SK-N-SH treated with all-trans-retinoic acid at 6 μM for 48 hours (cell line): ENCODE results near the gene CDH22.

Experiments used
- ATAC-seq: fragments of 200-7000 bp; cut with Tn5 transposase; 3 replicates; pipeline ENCODE4 v1.9.1; 2020; ENCODE audit warnings: mild to moderate bottlenecking, moderate library complexity
- ARNTL ChIP-seq: fragments of 450-650 bp; formaldehyde crosslinking; IDR thresholded peaks from 2 replicates; pipeline ENCODE4 v1.5.0; 2020; ENCODE audit warnings: low read depth, mild to moderate bottlenecking, moderate library complexity, borderline replicate concordance
- BACH2 ChIP-seq: fragments of 250-450 bp; sonication (Bioruptor Pico); IDR thresholded peaks from 2 replicates; pipeline ENCODE4 v1.9.0; 2021; ENCODE audit warnings: mild to moderate bottlenecking, borderline replicate concordance
- CSDC2 ChIP-seq: fragments of 250-450 bp; sonication (Bioruptor Pico); IDR thresholded peaks from 2 replicates; pipeline ENCODE4 v1.5.0; 2020; ENCODE audit warnings: mild to moderate bottlenecking, moderate library complexity
- ESRRG ChIP-seq: fragments of 250-450 bp; sonication (Bioruptor Pico); IDR thresholded peaks from 2 replicates; pipeline ENCODE4 v1.6.1; 2021; ENCODE audit warnings: mild to moderate bottlenecking
- GLIS3 ChIP-seq: fragments of 250-450 bp; sonication (Bioruptor Pico); IDR thresholded peaks from 2 replicates; pipeline ENCODE4 v1.5.0; 2020; ENCODE audit warnings: mild to moderate bottlenecking, moderate library complexity
- ISL1 ChIP-seq: fragments of 250-450 bp; sonication (Bioruptor Pico); IDR thresholded peaks from 2 replicates; pipeline ENCODE4 v2.1.2; 2022; ENCODE audit warnings: mild to moderate bottlenecking, moderate library complexity
- OSR1 ChIP-seq: fragments of 250-450 bp; sonication (Bioruptor Pico); IDR thresholded peaks from 2 replicates; pipeline ENCODE4 v1.8.0; 2022; ENCODE audit warnings: moderate library complexity, mild to moderate bottlenecking, inconsistent platforms
- PATZ1 ChIP-seq: fragments of 250-450 bp; sonication (Bioruptor Pico); IDR thresholded peaks from 2 replicates; pipeline ENCODE4 v1.8.0; 2020; ENCODE audit warnings: mild to moderate bottlenecking, moderate library complexity, borderline replicate concordance
- POU6F1 ChIP-seq: fragments of 250-450 bp; sonication (Bioruptor Pico); IDR thresholded peaks from 2 replicates; pipeline ENCODE4 v1.8.0; 2021; ENCODE audit warnings: low read depth, mild to moderate bottlenecking, moderate library complexity, borderline replicate concordance
- PPARA ChIP-seq: fragments of 250-450 bp; sonication (Bioruptor Pico); IDR thresholded peaks from 2 replicates; pipeline ENCODE4 v1.5.0; 2020; ENCODE audit warnings: mild to moderate bottlenecking, borderline replicate concordance
- SNAI2 ChIP-seq: fragments of 250-450 bp; sonication (Bioruptor Pico); IDR thresholded peaks from 2 replicates; pipeline ENCODE4 v1.5.0; 2020; ENCODE audit warnings: mild to moderate bottlenecking, moderate library complexity
- TCF4 ChIP-seq: fragments of 250-450 bp; sonication (Bioruptor Pico); IDR thresholded peaks from 2 replicates; pipeline ENCODE4 v1.8.0; 2021; ENCODE audit warnings: mild to moderate bottlenecking, moderate library complexity, borderline replicate concordance
- TOX ChIP-seq: fragments of 250-450 bp; sonication (Bioruptor Pico); IDR thresholded peaks from 2 replicates; pipeline ENCODE4 v1.8.0; 2021; ENCODE audit warnings: mild to moderate bottlenecking, moderate library complexity, borderline replicate concordance
- ZC3H10 ChIP-seq: fragments of 250-450 bp; sonication (Bioruptor Pico); IDR thresholded peaks from 2 replicates; pipeline ENCODE4 v1.5.1; 2021; ENCODE audit warnings: mild to moderate bottlenecking, moderate library complexity
- ZFP3 ChIP-seq: fragments of 250-450 bp; sonication (Bioruptor Pico); IDR thresholded peaks from 2 replicates; pipeline ENCODE4 v1.5.0; 2020; ENCODE audit warnings: mild to moderate bottlenecking, moderate library complexity
- ZNF565 ChIP-seq: fragments of 450-650 bp; formaldehyde crosslinking; conservative IDR thresholded peaks from 2 replicates; pipeline ENCODE4 v1.5.0; 2020; ENCODE audit warnings: low read depth, mild to moderate bottlenecking, moderate library complexity
- ZNF8 ChIP-seq: fragments of 450-650 bp; formaldehyde crosslinking; IDR thresholded peaks from 2 replicates; pipeline ENCODE4 v1.5.0; 2020; ENCODE audit warnings: mild to moderate bottlenecking, moderate library complexity
- TF ChIP-seq, protein P1 (sequence below): fragments of 250-450 bp; sonication (Bioruptor Pico); IDR thresholded peaks from 2 replicates; pipeline ENCODE4 v1.5.1; 2020; ENCODE audit warnings: low read depth, mild to moderate bottlenecking, moderate library complexity
- TF ChIP-seq, protein P2 (sequence below): fragments of 250-450 bp; sonication (Bioruptor Pico); IDR thresholded peaks from 2 replicates; pipeline ENCODE4 v1.5.0; 2020; ENCODE audit warnings: mild to moderate bottlenecking, moderate library complexity

CDH22 gene

DNA sequence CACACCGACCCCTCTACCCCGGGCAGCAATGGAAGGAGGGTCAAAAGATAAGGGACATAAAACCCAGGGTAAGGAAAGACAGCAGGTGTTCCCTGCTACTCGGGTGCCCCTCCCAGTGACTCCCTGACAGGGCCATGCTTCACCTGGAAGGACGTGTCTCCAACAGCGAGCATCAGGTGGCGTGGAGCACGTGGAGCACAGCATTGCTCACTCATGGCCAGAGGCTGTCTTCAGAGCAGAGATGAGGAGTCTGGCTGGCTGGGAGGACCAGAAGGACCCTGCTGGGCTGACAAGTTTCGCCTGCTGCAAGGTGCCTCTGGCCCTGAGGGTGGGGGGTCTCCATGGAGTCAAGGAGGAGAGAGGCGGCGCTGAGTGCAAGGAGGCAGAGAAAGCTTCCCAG lies 15.3 kb upstream of the CDH22 start:
- no peak for ATAC-seq
- no peak for TF ChIP-seq POU6F1
- TF ChIP-seq ZNF565 (CRISPR knock-in tag), result no peak
- TF ChIP-seq ZNF8 (CRISPR knock-in tag), result no peak
- no peak for TF ChIP-seq ZFP3 (CRISPR knock-in tag)
- no peak for TF ChIP-seq OSR1
- no peak for TF ChIP-seq TOX (CRISPR knock-in tag)
- no peak for TF ChIP-seq SNAI2 (CRISPR knock-in tag)
- TF ChIP-seq BACH2, result no peak
- TF ChIP-seq, protein P1, sequence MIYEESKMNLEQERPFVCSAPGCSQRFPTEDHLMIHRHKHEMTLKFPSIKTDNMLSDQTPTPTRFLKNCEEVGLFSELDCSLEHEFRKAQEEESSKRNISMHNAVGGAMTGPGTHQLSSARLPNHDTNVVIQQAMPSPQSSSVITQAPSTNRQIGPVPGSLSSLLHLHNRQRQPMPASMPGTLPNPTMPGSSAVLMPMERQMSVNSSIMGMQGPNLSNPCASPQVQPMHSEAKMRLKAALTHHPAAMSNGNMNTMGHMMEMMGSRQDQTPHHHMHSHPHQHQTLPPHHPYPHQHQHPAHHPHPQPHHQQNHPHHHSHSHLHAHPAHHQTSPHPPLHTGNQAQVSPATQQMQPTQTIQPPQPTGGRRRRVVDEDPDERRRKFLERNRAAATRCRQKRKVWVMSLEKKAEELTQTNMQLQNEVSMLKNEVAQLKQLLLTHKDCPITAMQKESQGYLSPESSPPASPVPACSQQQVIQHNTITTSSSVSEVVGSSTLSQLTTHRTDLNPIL (CRISPR knock-in tag), result no peak
- TF ChIP-seq ZC3H10 (CRISPR knock-in tag), result no peak
- no peak for TF ChIP-seq ESRRG (CRISPR knock-in tag)
- no peak for TF ChIP-seq PATZ1
- TF ChIP-seq TCF4, result no peak
- TF ChIP-seq CSDC2 (CRISPR knock-in tag), result no peak
- no peak for TF ChIP-seq ISL1 (CRISPR knock-in tag)
- TF ChIP-seq ARNTL (CRISPR knock-in tag), result no peak
- TF ChIP-seq PPARA, result no peak

DNA sequence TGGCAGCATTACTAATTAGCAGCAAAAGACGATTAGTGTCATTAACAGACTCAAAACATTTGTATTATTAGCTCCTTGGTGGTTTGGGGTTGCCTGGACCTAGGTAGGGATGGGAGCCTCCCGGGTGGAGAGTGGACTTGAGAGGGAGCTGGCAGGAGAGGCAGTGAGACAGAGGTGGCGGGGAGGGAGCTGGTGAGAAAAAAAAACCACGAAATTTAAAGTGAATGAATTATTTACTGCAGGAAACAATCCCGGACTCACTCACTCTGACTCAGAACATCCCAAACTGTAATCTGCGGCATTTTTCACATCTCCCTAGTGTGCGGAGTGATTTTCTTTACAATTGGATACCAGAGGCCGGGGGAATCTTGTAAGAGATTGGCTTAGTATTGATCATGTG lies 14.3 kb upstream of the CDH22 start:
- ATAC-seq, result no peak
- TF ChIP-seq ARNTL (CRISPR knock-in tag) (no peak), ZC3H10 (CRISPR knock-in tag) (no peak), GLIS3 (no peak), PATZ1 (no peak), ESRRG (CRISPR knock-in tag) (no peak)

DNA sequence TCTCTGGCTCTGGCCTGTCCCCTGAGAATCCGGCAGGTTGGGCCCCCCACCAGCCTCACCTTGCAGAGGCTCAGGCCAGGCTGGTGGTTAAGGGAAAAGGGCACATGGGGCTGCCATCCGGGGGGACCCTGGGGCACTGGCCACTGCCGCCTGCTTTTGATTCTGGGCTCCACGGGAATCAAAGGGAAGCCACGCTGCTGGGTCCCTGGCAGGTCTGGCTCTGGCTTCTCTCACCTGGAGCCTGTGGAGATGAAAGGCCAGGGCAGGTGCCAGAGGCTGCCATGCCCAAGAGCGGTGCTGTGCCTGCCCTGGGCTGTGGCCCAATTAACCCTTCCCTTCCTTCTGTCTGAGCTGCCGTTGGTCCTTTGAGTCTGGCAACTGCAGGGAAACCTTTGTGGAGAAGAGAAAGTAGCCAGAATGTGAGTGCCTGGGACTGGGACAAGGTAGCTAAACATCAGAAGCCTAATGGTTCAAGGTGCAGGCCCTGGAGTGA lies 9.4 kb upstream of the CDH22 start:
- no peak for TF ChIP-seq PPARA
- no peak for TF ChIP-seq ISL1 (CRISPR knock-in tag)
- TF ChIP-seq, protein P2, sequence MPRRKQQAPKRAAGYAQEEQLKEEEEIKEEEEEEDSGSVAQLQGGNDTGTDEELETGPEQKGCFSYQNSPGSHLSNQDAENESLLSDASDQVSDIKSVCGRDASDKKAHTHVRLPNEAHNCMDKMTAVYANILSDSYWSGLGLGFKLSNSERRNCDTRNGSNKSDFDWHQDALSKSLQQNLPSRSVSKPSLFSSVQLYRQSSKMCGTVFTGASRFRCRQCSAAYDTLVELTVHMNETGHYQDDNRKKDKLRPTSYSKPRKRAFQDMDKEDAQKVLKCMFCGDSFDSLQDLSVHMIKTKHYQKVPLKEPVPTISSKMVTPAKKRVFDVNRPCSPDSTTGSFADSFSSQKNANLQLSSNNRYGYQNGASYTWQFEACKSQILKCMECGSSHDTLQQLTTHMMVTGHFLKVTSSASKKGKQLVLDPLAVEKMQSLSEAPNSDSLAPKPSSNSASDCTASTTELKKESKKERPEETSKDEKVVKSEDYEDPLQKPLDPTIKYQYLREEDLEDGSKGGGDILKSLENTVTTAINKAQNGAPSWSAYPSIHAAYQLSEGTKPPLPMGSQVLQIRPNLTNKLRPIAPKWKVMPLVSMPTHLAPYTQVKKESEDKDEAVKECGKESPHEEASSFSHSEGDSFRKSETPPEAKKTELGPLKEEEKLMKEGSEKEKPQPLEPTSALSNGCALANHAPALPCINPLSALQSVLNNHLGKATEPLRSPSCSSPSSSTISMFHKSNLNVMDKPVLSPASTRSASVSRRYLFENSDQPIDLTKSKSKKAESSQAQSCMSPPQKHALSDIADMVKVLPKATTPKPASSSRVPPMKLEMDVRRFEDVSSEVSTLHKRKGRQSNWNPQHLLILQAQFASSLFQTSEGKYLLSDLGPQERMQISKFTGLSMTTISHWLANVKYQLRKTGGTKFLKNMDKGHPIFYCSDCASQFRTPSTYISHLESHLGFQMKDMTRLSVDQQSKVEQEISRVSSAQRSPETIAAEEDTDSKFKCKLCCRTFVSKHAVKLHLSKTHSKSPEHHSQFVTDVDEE (CRISPR knock-in tag), result no peak
- TF ChIP-seq, protein P1 (CRISPR knock-in tag), result no peak
- TF ChIP-seq POU6F1, result no peak
- ATAC-seq, result no peak
